Heart right ventricle (tissue), 16 donors: Measurements from ENCODE around the gene TMEM245. TPM values are rescaled to one million over a fixed set of nuclear protein-coding genes. Genes with fewer than 3 reads are reported as not detected.
A peak's percentile ranks its signal among the peaks of the same experiment; 100 is the strongest.

Source experiments
- ATAC-seq, 8 donors: fragments of 200-7000 bp; cut with Tn5 transposase; one replicate each; pipeline ENCODE4 v1.9.1; 2020; ENCODE audit warnings: mild to moderate bottlenecking in 8 of 8, moderate library complexity in 8 of 8, moderate number of reproducible peaks in 1 of 8
- DNase-seq, 2 donors: peaks; one replicate each; pipeline ENCODE4 v3.0.0-alpha.2; 2020
- H3K27ac ChIP-seq, 10 donors: fragments of 200-600 bp; sonication (generic) in 2 of 10; one replicate each; pipeline versions ENCODE4 v1.5.0 to v1.8.0; 2020 to 2022; ENCODE audit warnings: mild to moderate bottlenecking in 3 of 10
- H3K27me3 ChIP-seq, 7 donors: fragments of 200-600 bp; one replicate each; pipeline ENCODE4 v1.8.0; 2021 to 2022; ENCODE audit warnings: mild to moderate bottlenecking in 2 of 7
- H3K36me3 ChIP-seq, 9 donors: fragments of 200-600 bp; sonication (generic) in 1 of 9; one replicate each; pipeline versions ENCODE4 v1.5.0 to v1.8.0; 2020 to 2022; ENCODE audit warnings: mild to moderate bottlenecking in 2 of 9
- H3K4me1 ChIP-seq, 9 donors: fragments of 200-600 bp; sonication (generic) in 1 of 9; one replicate each; pipeline versions ENCODE4 v1.5.0 to v1.8.0; 2020 to 2022; ENCODE audit warnings: mild to moderate bottlenecking in 4 of 9
- H3K4me3 ChIP-seq, 10 donors: fragments of 200-600 bp; sonication (generic) in 2 of 10; one replicate each; pipeline versions ENCODE4 v1.5.0 to v1.8.0; 2020 to 2022; ENCODE audit warnings: mild to moderate bottlenecking in 7 of 10, moderate library complexity in 2 of 10
- H3K9me3 ChIP-seq, 11 donors: fragments of 200-600 bp in 10 of 11; sonication (generic) in 2 of 11; one replicate each; pipeline versions ENCODE4 v1.5.0 to v1.8.0; 2013 to 2022; ENCODE audit warnings: mild to moderate bottlenecking in 2 of 11, control low read depth in 1 of 11, moderate library complexity in 1 of 11
- CTCF ChIP-seq, 9 donors: fragments of 200-600 bp; sonication (generic) in 2 of 9; IDR thresholded peaks; one replicate each; pipeline versions ENCODE4 v1.5.0 to v1.8.0; 2021 to 2022; ENCODE audit warnings: antibody characterized with exemption in 9 of 9, mild to moderate bottlenecking in 5 of 9, moderate library complexity in 1 of 9
- WGBS, 2 donors: extraction: QIAGEN DNeasy Blood & Tissue Kit; methylation state at CpG; one replicate each; pipeline ENCODE4 v1.1.7; 2013; ENCODE audit warnings: inconsistent platforms in 1 of 2; 5-methylcytosine and 5-hydroxymethylcytosine counted together
- intact Hi-C, 10 donors: fragments of 100-400 bp; cut with DNase I; formaldehyde crosslinking; loops; one replicate each; pipeline versions ENCODE4 v1.11.1 to v1.14.2; 2022
- polyA plus RNA-seq, 2 donors: library from polyadenylated mRNA; stranded (reverse); fragments of 200-250 nt; gene quantifications; one replicate each; pipeline ENCODE4 v1.2.3, GENCODE V29; 2013
- total RNA-seq, 10 donors: library from RNA; stranded (reverse); fragmentation: NEBNext Ultra II Directional in 3 of 10; extraction: Animal tissue kit (Norgen Biotek cat#: 25700) in 3 of 10; gene quantifications; one replicate each; pipeline versions ENCODE4 v1.2.1 to v1.2.4, GENCODE V29; 2021 to 2023
- donor health status: Arrhythmogenic right ventricular cardiomyopathy.
- donor health status: ischemic (EF 13 %, LVEDD 7.1; RV severe dilation, severe dysfunction).
- donor health status: healthy with polysubstance abuse.
- donor health status: DM: no; HTN: yes; CAD: no.
- donor health status: DM: no; HTN: no; CAD: no.
- donor health status: ischemic (EF 25% LVEDD 6.9; RV normal size, moderate dysfunction).
- donor health status: ischemic (EF 25% LVEDD 5.7; RV mildly dilated, moderate dysfunction).
- donor health status: healthy.
- donor health status: DM: yes; HTN: yes; CAD: no.
- donor health status: Ischemic cardiomyopathy.
- donor health status: ischemic (EF 35%, LVEDD 5.7; RV mildly dilated, moderate dysfunction).
- donor health status: nonischemic (EF 11% LVEDD 7.7; RV severe dilation, severe dysfunction).
- donor health status: DM: yes; HTN: yes; CAD: no.
- donor health status: PGD.
- donor health status: ischemic (EF 29% LVEDD 5.4; RV normal size, mild dysfunction).
- donor health status: nonischemic (EF 23%, LVEDD 6.1; RV moderate dilation, normal function).

Gene TMEM245
- total and polyA plus RNA-seq, 12 donors: 17.0 to 152 (median 96.2) TPM

- Histone ChIP-seq H3K9me3 (no peaks in the 10 kb centered on the region), H3K27me3 (no peaks in the 10 kb centered on the region), H3K36me3 (peaks cover 0 to 34% (median 6%) of the 10 kb centered on the region in 9 donors), H3K4me3 (no peak overlapping the region), H3K4me1 (peaks cover 0 to 45% (median 20%) of the 10 kb centered on the region in 9 donors), H3K27ac (no peak overlapping the region)
- intact Hi-C loops: no loop called here
- DNase-seq (no peak), ATAC-seq (peak in 4 of 8 donors; percentile 20 to 61 (median 38))
- 80 to 82% methylated on average over 6 of the region's 6 CpGs for WGBS, 2 donors
- TF ChIP-seq CTCF (IDR thresholded peaks at IDR 0.05): no peak
These were observed 98.9 kb downstream of the TMEM245 start for GRCh38 chr9:109020581-109021511.

- DNase-seq: no peak
- 91 to 96% methylated on average over 3 of the region's 3 CpGs for WGBS, 2 donors
These were observed 99.6 kb downstream of the TMEM245 start for GRCh38 chr9:109020113-109020512.

GRCh38 chr9:109019420-109019819, 100.3 kb downstream of the TMEM245 start:
- ATAC-seq (no peak), DNase-seq (no peak)
- H3K27ac ChIP-seq: no peak overlapping the region
- no peak for TF ChIP-seq CTCF (IDR thresholded peaks at IDR 0.05)
- no peaks in the 10 kb centered on the region for H3K9me3 ChIP-seq
- H3K4me3 ChIP-seq: no peak overlapping the region
- H3K27me3 ChIP-seq: no peaks in the 10 kb centered on the region
- H3K4me1 ChIP-seq: peaks cover 0 to 47% (median 19%) of the 10 kb centered on the region in 9 donors
- WGBS, 2 donors: 83 to 89% methylated on average over 3 of the region's 3 CpGs
- H3K36me3 ChIP-seq: peaks cover 0 to 27% (median 6%) of the 10 kb centered on the region in 9 donors
- intact Hi-C loops: loop anchor here in 3 of 10 donors (10.0 kb wide), 2 partner anchors 55 to 95 kb away; partner anchors contain the start of gene TMEM245 (in 2 of the 3)

More at GRCh38 chr9:109020113-109020512, 99.6 kb downstream of the TMEM245 start:
- no peak for TF ChIP-seq CTCF (IDR thresholded peaks at IDR 0.05)
- no peak for ATAC-seq
- no peak overlapping the region for H3K27ac ChIP-seq
- no peaks in the 10 kb centered on the region for H3K9me3 ChIP-seq
- H3K27me3 ChIP-seq: no peaks in the 10 kb centered on the region
- H3K4me1 ChIP-seq: peaks cover 0 to 40% (median 16%) of the 10 kb centered on the region in 9 donors
- intact Hi-C loops: no loop called here
- H3K4me3 ChIP-seq: no peak overlapping the region
- H3K36me3 ChIP-seq: peaks cover 0 to 31% (median 6%) of the 10 kb centered on the region in 9 donors

GRCh38 chr9:109017493-109017892, 102.3 kb downstream of the TMEM245 start:
- Histone ChIP-seq H3K4me1 (peaks cover 0 to 47% (median 29%) of the 10 kb centered on the region in 9 donors), H3K9me3 (no peaks in the 10 kb centered on the region), H3K27me3 (no peaks in the 10 kb centered on the region), H3K36me3 (peaks cover 0 to 24% (median 6%) of the 10 kb centered on the region in 9 donors), H3K4me3 (no peak overlapping the region), H3K27ac (peak overlapping the region in 1 of 10 donors; percentile 16)
- DNase-seq (no peak), ATAC-seq (no peak)
- intact Hi-C loops: loop anchor here in 3 of 10 donors (10.0 kb wide), 2 partner anchors 53 to 97 kb away; partner anchors contain the start of gene TMEM245 (in 2 of the 3)
- 88 to 91% methylated on average over 6 of the region's 6 CpGs for WGBS, 2 donors
- TF ChIP-seq CTCF (IDR thresholded peaks at IDR 0.05): no peak
